Tibial nerve (tissue), 4 donors: Measurements from ENCODE around the gene SECISBP2.

ENCODE experiments used
- EP300 ChIP-seq, 2 donors: sonication (generic); formaldehyde crosslinking; IDR thresholded peaks; one replicate each; pipeline ENCODE4 v1.6.1; 2017; ENCODE audit warnings: antibody characterized with exemption in 2 of 2, mild to moderate bottlenecking in 1 of 2
- POLR2A ChIP-seq, 2 donors: fragments of 450-650 bp; IDR thresholded peaks; one replicate each; pipeline ENCODE4 v1.6.1; 2017; ENCODE audit warnings: antibody characterized with exemption in 2 of 2, mild to moderate bottlenecking in 2 of 2, moderate library complexity in 2 of 2
- TF ChIP-seq, protein P1 (sequence below), 5 experiments: fragments of 200-600 bp in 3 of 5; fragments of 450-650 bp in 2 of 5; sonication (generic) in 3 of 5; IDR thresholded peaks; one replicate each; pipeline ENCODE4 v1.5.1; 2016 to 2019; ENCODE audit warnings: antibody characterized with exemption in 5 of 5, mild to moderate bottlenecking in 3 of 5, moderate library complexity in 2 of 5

- TF ChIP-seq, protein P1, sequence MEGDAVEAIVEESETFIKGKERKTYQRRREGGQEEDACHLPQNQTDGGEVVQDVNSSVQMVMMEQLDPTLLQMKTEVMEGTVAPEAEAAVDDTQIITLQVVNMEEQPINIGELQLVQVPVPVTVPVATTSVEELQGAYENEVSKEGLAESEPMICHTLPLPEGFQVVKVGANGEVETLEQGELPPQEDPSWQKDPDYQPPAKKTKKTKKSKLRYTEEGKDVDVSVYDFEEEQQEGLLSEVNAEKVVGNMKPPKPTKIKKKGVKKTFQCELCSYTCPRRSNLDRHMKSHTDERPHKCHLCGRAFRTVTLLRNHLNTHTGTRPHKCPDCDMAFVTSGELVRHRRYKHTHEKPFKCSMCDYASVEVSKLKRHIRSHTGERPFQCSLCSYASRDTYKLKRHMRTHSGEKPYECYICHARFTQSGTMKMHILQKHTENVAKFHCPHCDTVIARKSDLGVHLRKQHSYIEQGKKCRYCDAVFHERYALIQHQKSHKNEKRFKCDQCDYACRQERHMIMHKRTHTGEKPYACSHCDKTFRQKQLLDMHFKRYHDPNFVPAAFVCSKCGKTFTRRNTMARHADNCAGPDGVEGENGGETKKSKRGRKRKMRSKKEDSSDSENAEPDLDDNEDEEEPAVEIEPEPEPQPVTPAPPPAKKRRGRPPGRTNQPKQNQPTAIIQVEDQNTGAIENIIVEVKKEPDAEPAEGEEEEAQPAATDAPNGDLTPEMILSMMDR (IDR thresholded peaks at IDR 0.05) = no peak
- TF ChIP-seq EP300 (IDR thresholded peaks at IDR 0.05) = no peak
- TF ChIP-seq POLR2A (IDR thresholded peaks at IDR 0.05) = no peak
These were observed 27.2 kb downstream of the SECISBP2 start for GRCh38 chr9:89345476-89345875.
